GM23248 (cell line): ENCODE results near the gene DNAH7.

ENCODE experiments used
- EZH2 ChIP-seq: fragments of 200-600 bp; sonication (generic); IDR thresholded peaks from 2 replicates; pipeline ENCODE4 v1.6.1; 2018; ENCODE audit warnings: antibody characterized with exemption, mild to moderate bottlenecking; ENCODE audit not compliant: insufficient read depth, poor library complexity, severe bottlenecking
- EZH2phosphoT487 ChIP-seq: fragments of 200-600 bp; sonication (generic); IDR thresholded peaks from 2 replicates; pipeline ENCODE4 v1.6.1; 2018; ENCODE audit warnings: antibody characterized with exemption, moderate library complexity, mild to moderate bottlenecking, low read depth; ENCODE audit not compliant: insufficient read depth

DNA sequence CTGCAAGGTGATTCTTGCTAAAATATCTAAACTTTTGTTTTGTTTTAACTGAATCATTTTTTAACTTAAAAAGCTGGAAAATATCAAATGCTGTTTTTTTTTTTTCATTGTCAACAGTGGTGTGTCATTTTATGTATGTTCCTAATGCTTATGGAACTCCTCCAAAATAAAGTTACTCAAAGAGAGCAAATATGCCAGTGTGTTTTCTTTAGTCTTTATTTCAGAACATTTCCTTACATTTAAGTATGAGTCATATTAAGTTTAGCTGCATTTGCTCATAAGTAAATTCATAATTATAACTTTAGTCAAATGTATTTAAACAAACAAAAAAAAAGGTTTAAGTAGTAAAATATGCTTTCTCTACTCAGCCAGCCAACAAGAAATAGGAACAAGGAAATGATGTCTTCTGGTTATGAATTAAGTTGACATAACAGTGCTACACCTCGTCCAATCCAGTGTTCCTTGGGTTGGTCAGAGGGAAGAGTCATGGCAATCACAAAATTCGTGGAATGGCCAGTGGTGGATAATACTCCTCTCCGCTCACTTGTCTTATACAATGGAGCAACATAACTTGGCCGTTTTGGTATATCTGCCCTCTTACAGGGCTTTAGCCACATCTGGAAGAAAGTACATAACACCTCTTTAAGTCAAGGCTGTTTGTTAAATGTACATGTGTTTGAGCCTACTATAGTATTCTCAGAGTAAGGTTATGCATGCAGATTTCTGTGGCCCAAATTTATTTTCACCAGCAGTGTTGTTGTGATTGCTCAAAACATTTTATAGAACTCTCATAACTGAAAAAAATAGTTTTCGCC is 330.9 kb downstream of the DNAH7 start:
- TF ChIP-seq EZH2 (no peak), EZH2phosphoT487 (no peak)
